HEK293 (cell line): Measurements from ENCODE around the gene EXTL1.

Experiments
- KLF1 ChIP-seq: fragments of 450-650 bp; formaldehyde crosslinking; IDR thresholded peaks from 2 replicates; pipeline ENCODE4 v1.5.1; 2016; ENCODE audit warnings: missing biosample characterization, missing genetic modification characterization
- KLF10 ChIP-seq: fragments of 450-650 bp; IDR thresholded peaks from 2 replicates; pipeline ENCODE4 v1.5.1; 2018; ENCODE audit warnings: missing biosample characterization, mild to moderate bottlenecking, missing genetic modification characterization
- SP2 ChIP-seq: fragments of 450-650 bp; formaldehyde crosslinking; IDR thresholded peaks from 2 replicates; pipeline ENCODE4 v1.5.1; 2016; ENCODE audit warnings: missing biosample characterization, missing genetic modification characterization
- SP7 ChIP-seq: fragments of 450-650 bp; formaldehyde crosslinking; IDR thresholded peaks from 2 replicates; pipeline ENCODE4 v1.5.1; 2016; ENCODE audit warnings: missing biosample characterization, missing genetic modification characterization
- TRIM28 ChIP-seq: IDR thresholded peaks from 2 replicates; pipeline ENCODE4 v1.6.1; 2011; ENCODE audit warnings: low read length, control low read depth, borderline replicate concordance
- ZBTB7A ChIP-seq: fragments of 450-650 bp; formaldehyde crosslinking; IDR thresholded peaks from 2 replicates; pipeline ENCODE4 v1.5.1; 2016; ENCODE audit warnings: low read depth, missing biosample characterization, missing genetic modification characterization
- ZNF10 ChIP-seq: fragments of 450-650 bp; formaldehyde crosslinking; IDR thresholded peaks from 2 replicates; pipeline ENCODE4 v1.5.1; 2017; ENCODE audit warnings: missing biosample characterization, missing genetic modification characterization
- ZNF121 ChIP-seq: fragments of 450-650 bp; formaldehyde crosslinking; IDR thresholded peaks from 2 replicates; pipeline ENCODE4 v1.5.1; 2016; ENCODE audit warnings: missing biosample characterization, missing genetic modification characterization
- ZNF174 ChIP-seq: fragments of 450-650 bp; formaldehyde crosslinking; IDR thresholded peaks from 2 replicates; pipeline ENCODE4 v1.5.0; 2017; ENCODE audit warnings: missing biosample characterization, mild to moderate bottlenecking, missing genetic modification characterization
- ZNF266 ChIP-seq: fragments of 450-650 bp; formaldehyde crosslinking; IDR thresholded peaks from 2 replicates; pipeline ENCODE4 v1.5.1; 2016; ENCODE audit warnings: missing biosample characterization, missing genetic modification characterization, low read depth
- ZNF335 ChIP-seq: fragments of 450-650 bp; formaldehyde crosslinking; conservative IDR thresholded peaks from 2 replicates; pipeline ENCODE4 v1.5.1; 2016; ENCODE audit warnings: missing biosample characterization, missing genetic modification characterization
- ZNF426 ChIP-seq: fragments of 450-650 bp; formaldehyde crosslinking; IDR thresholded peaks from 2 replicates; pipeline ENCODE4 v1.5.1; 2017; ENCODE audit warnings: missing biosample characterization, missing genetic modification characterization, mild to moderate bottlenecking, inconsistent platforms, moderate library complexity
- ZNF473 ChIP-seq: fragments of 450-650 bp; formaldehyde crosslinking; IDR thresholded peaks from 2 replicates; pipeline ENCODE4 v1.5.1; 2017; ENCODE audit warnings: missing biosample characterization, missing genetic modification characterization
- ZNF549 ChIP-seq: fragments of 450-650 bp; IDR thresholded peaks from 2 replicates; pipeline ENCODE4 v1.5.1; 2018; ENCODE audit warnings: missing biosample characterization, missing genetic modification characterization, mild to moderate bottlenecking, inconsistent platforms, moderate library complexity
- ZNF610 ChIP-seq: fragments of 450-650 bp; formaldehyde crosslinking; IDR thresholded peaks from 2 replicates; pipeline ENCODE4 v1.5.1; 2016; ENCODE audit warnings: missing biosample characterization, missing genetic modification characterization, borderline replicate concordance
- ZNF623 ChIP-seq: fragments of 450-650 bp; formaldehyde crosslinking; IDR thresholded peaks from 2 replicates; pipeline ENCODE4 v1.5.1; 2016; ENCODE audit warnings: missing biosample characterization, missing genetic modification characterization
- ZNF660 ChIP-seq: fragments of 450-650 bp; IDR thresholded peaks from 2 replicates; pipeline ENCODE4 v1.5.1; 2018; ENCODE audit warnings: missing biosample characterization, mild to moderate bottlenecking, missing genetic modification characterization
- ZNF701 ChIP-seq: fragments of 450-650 bp; formaldehyde crosslinking; IDR thresholded peaks from 2 replicates; pipeline ENCODE4 v1.5.1; 2016; ENCODE audit warnings: missing biosample characterization, missing genetic modification characterization
- ZNF747 ChIP-seq: fragments of 450-650 bp; formaldehyde crosslinking; IDR thresholded peaks from 2 replicates; pipeline ENCODE4 v1.5.1; 2016; ENCODE audit warnings: missing biosample characterization, missing genetic modification characterization
- ZNF768 ChIP-seq: fragments of 450-650 bp; formaldehyde crosslinking; IDR thresholded peaks from 2 replicates; pipeline ENCODE4 v1.5.1; 2018; ENCODE audit warnings: missing biosample characterization, mild to moderate bottlenecking, missing genetic modification characterization
- ZNF791 ChIP-seq: fragments of 450-650 bp; formaldehyde crosslinking; IDR thresholded peaks from 2 replicates; pipeline ENCODE4 v1.5.1; 2016; ENCODE audit warnings: missing biosample characterization, missing genetic modification characterization
- ZNF843 ChIP-seq: fragments of 450-650 bp; formaldehyde crosslinking; IDR thresholded peaks from 2 replicates; pipeline ENCODE4 v1.5.1; 2016; ENCODE audit warnings: missing biosample characterization, missing genetic modification characterization
- ZXDB ChIP-seq: fragments of 450-650 bp; formaldehyde crosslinking; IDR thresholded peaks from 2 replicates; pipeline ENCODE4 v1.5.1; 2016; ENCODE audit warnings: missing biosample characterization, missing genetic modification characterization
- TF ChIP-seq, protein P1 (sequence below): fragments of 450-650 bp; formaldehyde crosslinking; IDR thresholded peaks from 2 replicates; pipeline ENCODE4 v1.5.1; 2017; ENCODE audit warnings: missing biosample characterization, missing genetic modification characterization
- TF ChIP-seq, protein P2 (sequence below): fragments of 450-650 bp; IDR thresholded peaks from 2 replicates; pipeline ENCODE4 v1.5.1; 2018; ENCODE audit warnings: missing biosample characterization, mild to moderate bottlenecking, missing genetic modification characterization
- TF ChIP-seq, protein P3 (sequence below): IDR thresholded peaks from 2 replicates; pipeline ENCODE4 v1.6.1; 2011; ENCODE audit warnings: mild to moderate bottlenecking, low read depth, low read length, borderline replicate concordance
- TF ChIP-seq, protein P4 (sequence below): fragments of 450-650 bp; formaldehyde crosslinking; IDR thresholded peaks from 2 replicates; pipeline ENCODE4 v1.5.1; 2016; ENCODE audit warnings: missing biosample characterization, missing genetic modification characterization
- TF ChIP-seq, protein P5 (sequence below): fragments of 450-650 bp; formaldehyde crosslinking; conservative IDR thresholded peaks from 2 replicates; pipeline ENCODE4 v1.5.1; 2016; ENCODE audit warnings: low read depth, missing biosample characterization, missing genetic modification characterization
- TF ChIP-seq, protein P6 (sequence below): fragments of 450-650 bp; formaldehyde crosslinking; IDR thresholded peaks from 2 replicates; pipeline ENCODE4 v1.5.1; 2016; ENCODE audit warnings: missing biosample characterization, missing genetic modification characterization

The EXTL1 gene

DNA sequence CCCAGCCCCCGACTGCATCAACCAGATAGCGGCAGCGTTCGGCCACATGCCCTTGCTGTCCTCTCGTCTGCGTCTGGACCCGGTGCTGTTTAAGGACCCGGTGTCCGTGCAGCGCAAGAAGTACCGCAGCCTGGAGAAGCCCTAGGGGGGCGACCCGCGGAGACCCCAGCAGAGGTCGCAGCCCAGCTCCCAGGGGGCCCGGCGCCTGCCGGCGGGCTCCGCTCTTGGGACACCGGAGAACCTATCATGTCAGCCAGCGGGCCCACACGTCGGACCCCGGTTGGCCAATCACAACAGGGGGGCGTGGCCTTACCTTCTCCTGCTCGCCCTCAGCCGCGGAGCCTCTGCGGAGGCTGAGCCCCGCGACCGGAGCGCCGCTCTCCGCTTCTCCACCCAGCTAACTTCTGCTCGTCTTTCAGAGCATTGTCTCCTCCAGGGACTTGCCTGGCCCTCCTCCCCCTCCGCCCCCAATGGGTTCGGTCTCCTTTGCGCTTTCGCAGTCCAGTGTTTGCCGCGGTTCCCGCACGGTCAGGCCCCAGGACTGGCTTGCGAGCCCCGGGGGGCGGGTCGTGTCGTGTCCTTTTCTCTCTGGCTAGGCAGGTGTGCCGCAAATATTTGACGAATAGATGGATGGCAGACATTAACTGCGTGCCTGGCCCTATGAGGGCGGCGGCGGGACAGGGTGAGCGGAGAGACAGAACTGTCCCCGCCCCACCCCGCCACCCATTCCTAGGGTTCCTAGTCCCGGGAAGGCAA lies 13.8 kb downstream of the EXTL1 start (continued):
- TF ChIP-seq, protein P1, sequence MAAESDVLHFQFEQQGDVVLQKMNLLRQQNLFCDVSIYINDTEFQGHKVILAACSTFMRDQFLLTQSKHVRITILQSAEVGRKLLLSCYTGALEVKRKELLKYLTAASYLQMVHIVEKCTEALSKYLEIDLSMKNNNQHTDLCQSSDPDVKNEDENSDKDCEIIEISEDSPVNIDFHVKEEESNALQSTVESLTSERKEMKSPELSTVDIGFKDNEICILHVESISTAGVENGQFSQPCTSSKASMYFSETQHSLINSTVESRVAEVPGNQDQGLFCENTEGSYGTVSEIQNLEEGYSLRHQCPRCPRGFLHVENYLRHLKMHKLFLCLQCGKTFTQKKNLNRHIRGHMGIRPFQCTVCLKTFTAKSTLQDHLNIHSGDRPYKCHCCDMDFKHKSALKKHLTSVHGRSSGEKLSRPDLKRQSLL, result no peak
- TF ChIP-seq ZNF747 (no peak), ZNF121 (0 out of 2 replicates have a peak, but pooled peaks have one; percentile 8), ZBTB7A (tag by site-specific recombination) (peak; percentile 39; the same call in 1 of the 2 replicates), SP7 (0 out of 2 replicates have a peak, but pooled peaks have one; percentile 5), KLF10 (tag by site-specific recombination) (0 out of 2 replicates have a peak, but pooled peaks have one; percentile 24), KLF1 (tag by site-specific recombination) (no peak; the same call in 1 of the 2 replicates), TRIM28 (no peak), ZNF174 (tag by site-specific recombination) (no peak), ZNF768 (tag by site-specific recombination) (no peak), ZNF623 (tag by site-specific recombination) (no peak), SP2 (tag by site-specific recombination) (peak; percentile 80), ZNF701 (tag by site-specific recombination) (no peak), ZNF843 (tag by site-specific recombination) (no peak), ZXDB (tag by site-specific recombination) (peak; percentile 61; the same call in 1 of the 2 replicates), ZNF660 (tag by site-specific recombination) (0 out of 2 replicates have a peak, but pooled peaks have one; percentile 30), ZNF473 (no peak), ZNF610 (tag by site-specific recombination) (peak; percentile 79; the same call in 1 of the 2 replicates), ZNF335 (peak; percentile 75), ZNF266 (tag by site-specific recombination) (no peak), ZNF426 (tag by site-specific recombination) (no peak), ZNF10 (tag by site-specific recombination) (0 out of 2 replicates have a peak, but pooled peaks have one; percentile 26), ZNF549 (tag by site-specific recombination) (no peak), ZNF791 (tag by site-specific recombination) (no peak)
- TF ChIP-seq, protein P2, sequence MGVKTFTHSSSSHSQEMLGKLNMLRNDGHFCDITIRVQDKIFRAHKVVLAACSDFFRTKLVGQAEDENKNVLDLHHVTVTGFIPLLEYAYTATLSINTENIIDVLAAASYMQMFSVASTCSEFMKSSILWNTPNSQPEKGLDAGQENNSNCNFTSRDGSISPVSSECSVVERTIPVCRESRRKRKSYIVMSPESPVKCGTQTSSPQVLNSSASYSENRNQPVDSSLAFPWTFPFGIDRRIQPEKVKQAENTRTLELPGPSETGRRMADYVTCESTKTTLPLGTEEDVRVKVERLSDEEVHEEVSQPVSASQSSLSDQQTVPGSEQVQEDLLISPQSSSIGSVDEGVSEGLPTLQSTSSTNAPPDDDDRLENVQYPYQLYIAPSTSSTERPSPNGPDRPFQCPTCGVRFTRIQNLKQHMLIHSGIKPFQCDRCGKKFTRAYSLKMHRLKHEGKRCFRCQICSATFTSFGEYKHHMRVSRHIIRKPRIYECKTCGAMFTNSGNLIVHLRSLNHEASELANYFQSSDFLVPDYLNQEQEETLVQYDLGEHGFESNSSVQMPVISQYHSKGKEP (tag by site-specific recombination), result no peak
- TF ChIP-seq, protein P3, sequence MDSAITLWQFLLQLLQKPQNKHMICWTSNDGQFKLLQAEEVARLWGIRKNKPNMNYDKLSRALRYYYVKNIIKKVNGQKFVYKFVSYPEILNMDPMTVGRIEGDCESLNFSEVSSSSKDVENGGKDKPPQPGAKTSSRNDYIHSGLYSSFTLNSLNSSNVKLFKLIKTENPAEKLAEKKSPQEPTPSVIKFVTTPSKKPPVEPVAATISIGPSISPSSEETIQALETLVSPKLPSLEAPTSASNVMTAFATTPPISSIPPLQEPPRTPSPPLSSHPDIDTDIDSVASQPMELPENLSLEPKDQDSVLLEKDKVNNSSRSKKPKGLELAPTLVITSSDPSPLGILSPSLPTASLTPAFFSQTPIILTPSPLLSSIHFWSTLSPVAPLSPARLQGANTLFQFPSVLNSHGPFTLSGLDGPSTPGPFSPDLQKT, result no peak
- TF ChIP-seq, protein P4, sequence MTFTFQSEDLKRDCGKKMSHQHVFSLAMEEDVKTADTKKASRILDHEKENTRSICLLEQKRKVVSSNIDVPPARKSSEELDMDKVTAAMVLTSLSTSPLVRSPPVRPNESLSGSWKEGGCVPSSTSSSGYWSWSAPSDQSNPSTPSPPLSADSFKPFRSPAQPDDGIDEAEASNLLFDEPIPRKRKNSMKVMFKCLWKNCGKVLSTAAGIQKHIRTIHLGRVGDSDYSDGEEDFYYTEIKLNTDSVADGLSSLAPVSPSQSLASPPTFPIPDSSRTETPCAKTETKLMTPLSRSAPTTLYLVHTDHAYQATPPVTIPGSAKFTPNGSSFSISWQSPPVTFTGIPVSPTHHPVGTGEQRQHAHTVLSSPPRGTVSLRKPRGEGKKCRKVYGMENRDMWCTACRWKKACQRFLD (tag by site-specific recombination), result no peak
- TF ChIP-seq, protein P5, sequence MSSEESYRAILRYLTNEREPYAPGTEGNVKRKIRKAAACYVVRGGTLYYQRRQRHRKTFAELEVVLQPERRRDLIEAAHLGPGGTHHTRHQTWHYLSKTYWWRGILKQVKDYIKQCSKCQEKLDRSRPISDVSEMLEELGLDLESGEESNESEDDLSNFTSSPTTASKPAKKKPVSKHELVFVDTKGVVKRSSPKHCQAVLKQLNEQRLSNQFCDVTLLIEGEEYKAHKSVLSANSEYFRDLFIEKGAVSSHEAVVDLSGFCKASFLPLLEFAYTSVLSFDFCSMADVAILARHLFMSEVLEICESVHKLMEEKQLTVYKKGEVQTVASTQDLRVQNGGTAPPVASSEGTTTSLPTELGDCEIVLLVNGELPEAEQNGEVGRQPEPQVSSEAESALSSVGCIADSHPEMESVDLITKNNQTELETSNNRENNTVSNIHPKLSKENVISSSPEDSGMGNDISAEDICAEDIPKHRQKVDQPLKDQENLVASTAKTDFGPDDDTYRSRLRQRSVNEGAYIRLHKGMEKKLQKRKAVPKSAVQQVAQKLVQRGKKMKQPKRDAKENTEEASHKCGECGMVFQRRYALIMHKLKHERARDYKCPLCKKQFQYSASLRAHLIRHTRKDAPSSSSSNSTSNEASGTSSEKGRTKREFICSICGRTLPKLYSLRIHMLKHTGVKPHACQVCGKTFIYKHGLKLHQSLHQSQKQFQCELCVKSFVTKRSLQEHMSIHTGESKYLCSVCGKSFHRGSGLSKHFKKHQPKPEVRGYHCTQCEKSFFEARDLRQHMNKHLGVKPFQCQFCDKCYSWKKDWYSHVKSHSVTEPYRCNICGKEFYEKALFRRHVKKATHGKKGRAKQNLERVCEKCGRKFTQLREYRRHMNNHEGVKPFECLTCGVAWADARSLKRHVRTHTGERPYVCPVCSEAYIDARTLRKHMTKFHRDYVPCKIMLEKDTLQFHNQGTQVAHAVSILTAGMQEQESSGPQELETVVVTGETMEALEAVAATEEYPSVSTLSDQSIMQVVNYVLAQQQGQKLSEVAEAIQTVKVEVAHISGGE (tag by site-specific recombination), result no peak
- TF ChIP-seq, protein P6, sequence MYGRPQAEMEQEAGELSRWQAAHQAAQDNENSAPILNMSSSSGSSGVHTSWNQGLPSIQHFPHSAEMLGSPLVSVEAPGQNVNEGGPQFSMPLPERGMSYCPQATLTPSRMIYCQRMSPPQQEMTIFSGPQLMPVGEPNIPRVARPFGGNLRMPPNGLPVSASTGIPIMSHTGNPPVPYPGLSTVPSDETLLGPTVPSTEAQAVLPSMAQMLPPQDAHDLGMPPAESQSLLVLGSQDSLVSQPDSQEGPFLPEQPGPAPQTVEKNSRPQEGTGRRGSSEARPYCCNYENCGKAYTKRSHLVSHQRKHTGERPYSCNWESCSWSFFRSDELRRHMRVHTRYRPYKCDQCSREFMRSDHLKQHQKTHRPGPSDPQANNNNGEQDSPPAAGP (tag by site-specific recombination), result no peak
